HEK293T (cell line): ENCODE measurements around the gene NAP1L1.

Source experiments
- CTCF ChIA-PET: fragments of 350-600 bp; formaldehyde crosslinking; extraction: SDS; loops from one replicate; lab custom pipeline; 2021; ENCODE audit warnings: antibody characterized with exemption, inconsistent platforms; lab: Yijun Ruan, JAX
- POLR2A ChIA-PET: fragments of 350-600 bp; formaldehyde crosslinking; extraction: SDS; loops from one replicate; lab custom pipeline; 2020; ENCODE audit warnings: antibody characterized with exemption, inconsistent platforms; lab: Yijun Ruan, JAX
- DNase-seq: peaks from one replicate; pipeline ENCODE4 v3.0.0; 2012; ENCODE audit warnings: mixed read lengths; ENCODE audit errors: extremely low spot score
- ARNT ChIP-seq: fragments of 450-650 bp; IDR thresholded peaks from 2 replicates; pipeline ENCODE4 v1.6.1; 2017; ENCODE audit warnings: mild to moderate bottlenecking
- BHLHE40 ChIP-seq: fragments of 450-650 bp; IDR thresholded peaks from 2 replicates; pipeline ENCODE4 v1.6.1; 2016; ENCODE audit warnings: mild to moderate bottlenecking, moderate library complexity, borderline replicate concordance
- CTBP1 ChIP-seq: fragments of 450-650 bp; IDR thresholded peaks from 2 replicates; pipeline ENCODE4 v1.6.1; 2016; ENCODE audit warnings: borderline replicate concordance
- ELF4 ChIP-seq: fragments of 450-650 bp; IDR thresholded peaks from 2 replicates; pipeline ENCODE4 v1.6.1; 2017; ENCODE audit warnings: antibody characterized with exemption
- FOXA1 ChIP-seq: fragments of 450-650 bp; IDR thresholded peaks from 2 replicates; pipeline ENCODE4 v1.6.1; 2016; ENCODE audit warnings: mild to moderate bottlenecking
- FOXK2 ChIP-seq: fragments of 450-650 bp; IDR thresholded peaks from 2 replicates; pipeline ENCODE4 v1.6.1; 2016; ENCODE audit warnings: mild to moderate bottlenecking
- FOXM1 ChIP-seq: fragments of 450-650 bp; IDR thresholded peaks from 2 replicates; pipeline ENCODE4 v1.6.1; 2017; ENCODE audit warnings: mild to moderate bottlenecking, borderline replicate concordance
- HDGF ChIP-seq: fragments of 450-650 bp; IDR thresholded peaks from 2 replicates; pipeline ENCODE4 v1.6.1; 2017; ENCODE audit warnings: antibody characterized with exemption, borderline replicate concordance
- L3MBTL2 ChIP-seq: fragments of 450-650 bp; conservative IDR thresholded peaks from 2 replicates; pipeline ENCODE4 v1.6.1; 2016; ENCODE audit warnings: mild to moderate bottlenecking
- LEF1 ChIP-seq: fragments of 450-650 bp; IDR thresholded peaks from 2 replicates; pipeline ENCODE4 v1.6.1; 2017; ENCODE audit warnings: mild to moderate bottlenecking, borderline replicate concordance
- NFRKB ChIP-seq: fragments of 450-650 bp; IDR thresholded peaks from 2 replicates; pipeline ENCODE4 v1.6.1; 2016; ENCODE audit warnings: mild to moderate bottlenecking, moderate library complexity
- PKNOX1 ChIP-seq: fragments of 450-650 bp; IDR thresholded peaks from 2 replicates; pipeline ENCODE4 v1.6.1; 2016
- SP1 ChIP-seq: fragments of 450-650 bp; IDR thresholded peaks from 2 replicates; pipeline ENCODE4 v1.6.1; 2017
- SUZ12 ChIP-seq: fragments of 450-650 bp; IDR thresholded peaks from 2 replicates; pipeline ENCODE4 v1.6.1; 2016; ENCODE audit warnings: mild to moderate bottlenecking
- TARDBP ChIP-seq: fragments of 450-650 bp; IDR thresholded peaks from 2 replicates; pipeline ENCODE4 v1.6.1; 2016
- ZNF384 ChIP-seq: fragments of 450-650 bp; IDR thresholded peaks from 2 replicates; pipeline ENCODE4 v1.6.1; 2016

Gene NAP1L1

GRCh38 chr12:76083904-76084862, at the start of gene NAP1L1:
TSS of gene NAP1L1 (minus strand) at chr12:76084685. CDS start at chr12:76074219, 10,466 bp downstream.
- POLR2A ChIA-PET = interaction anchor here (1.1 to 1.4 kb wide), 2 partner anchors 258 to 264 kb away, joined by 3 read pairs; partner anchors contain the start of gene BBS10
- DNase-seq = peak; percentile 95
- CTCF ChIA-PET = no interaction called here
- TF ChIP-seq L3MBTL2 = peak; percentile 55
- no peak for TF ChIP-seq SUZ12
- TF ChIP-seq FOXK2 = no peak

GRCh38 chr12:76127588-76127987, 43.1 kb upstream of the NAP1L1 start:
- TF ChIP-seq BHLHE40 (no peak), SUZ12 (no peak)
- POLR2A ChIA-PET = no interaction called here
- no peak for DNase-seq
- CTCF ChIA-PET = no interaction called here

- CTCF ChIA-PET = no interaction called here
- POLR2A ChIA-PET = no interaction called here
These were observed 40.0 kb upstream of the NAP1L1 start for GRCh38 chr12:76124456-76124855.

GRCh38 chr12:76123259-76124212, 39.1 kb upstream of the NAP1L1 start:
- DNase-seq = no peak
- TF ChIP-seq ZNF384 (no peak), FOXK2 (no peak), ARNT (no peak), ELF4 (no peak), LEF1 (no peak), SP1 (no peak), HDGF (no peak), TARDBP (no peak), NFRKB (no peak), CTBP1 (no peak), L3MBTL2 (no peak), PKNOX1 (no peak), BHLHE40 (no peak)
- ChIA-PET CTCF (no interaction called here), POLR2A (no interaction called here)

More at GRCh38 chr12:76124456-76124855, 40.0 kb upstream of the NAP1L1 start:
- no peak for DNase-seq
- no peak for TF ChIP-seq BHLHE40
- TF ChIP-seq FOXA1 = no peak
- no peak for TF ChIP-seq CTBP1
- no peak for TF ChIP-seq L3MBTL2
- no peak for TF ChIP-seq ZNF384
- no peak for TF ChIP-seq PKNOX1

GRCh38 chr12:76119887-76120286, 35.4 kb upstream of the NAP1L1 start:
- no peak for TF ChIP-seq ARNT
- TF ChIP-seq BHLHE40 = no peak
- no peak for TF ChIP-seq HDGF
- no peak for TF ChIP-seq SUZ12
- TF ChIP-seq LEF1 = no peak
- TF ChIP-seq CTBP1 = no peak
- TF ChIP-seq PKNOX1 = no peak
- no peak for TF ChIP-seq SP1
- TF ChIP-seq FOXM1 = no peak
- TF ChIP-seq FOXK2 = no peak
- no peak for TF ChIP-seq TARDBP
- no peak for TF ChIP-seq NFRKB
- TF ChIP-seq FOXA1 = no peak
- TF ChIP-seq ELF4 = no peak
- no peak for TF ChIP-seq L3MBTL2
- CTCF ChIA-PET = no interaction called here
- POLR2A ChIA-PET = no interaction called here
- DNase-seq = no peak

- TF ChIP-seq ELF4 (no peak), PKNOX1 (no peak), ZNF384 (no peak), NFRKB (no peak), TARDBP (no peak), SUZ12 (no peak), FOXK2 (no peak), CTBP1 (no peak), FOXA1 (no peak), SP1 (no peak), ARNT (no peak), FOXM1 (no peak), HDGF (no peak), L3MBTL2 (no peak), LEF1 (no peak), BHLHE40 (no peak)
- DNase-seq = no peak
- ChIA-PET CTCF (no interaction called here), POLR2A (no interaction called here)
These were observed 33.3 kb upstream of the NAP1L1 start for GRCh38 chr12:76117751-76118150.
